Stimulated activated CD4-positive, alpha-beta T cell treated with anti-CD3 and anti-CD28 coated beads, Interleukin-2, amount 100 ng/mL, for 24 hours (primary cell): ENCODE results near the gene SV2B.
"Not testable (repeated sequence)": the region's sequence is repeated elsewhere in the genome, so short reads cannot be mapped to it uniquely, and the experiment has no call there.

Source experiments
- DNase-seq, 2 donors: peaks; one replicate each; pipeline ENCODE4 v3.0.0-alpha.2; 2020

Gene SV2B

GRCh38 chr15:91329914-91330313 lies 229.9 kb downstream of the SV2B start:
- no peak for DNase-seq

GRCh38 chr15:91331581-91331980 lies 231.5 kb downstream of the SV2B start:
- no peak for DNase-seq

GRCh38 chr15:91335702-91336101 lies 235.6 kb downstream of the SV2B start:
- no peak for DNase-seq

GRCh38 chr15:91336687-91337086 lies 236.6 kb downstream of the SV2B start:
- DNase-seq = no peak

- DNase-seq = peak in 1 of 2 donors; percentile 11
Observed at GRCh38 chr15:91338766-91339165, 238.7 kb downstream of the SV2B start.

- no peak for DNase-seq
Observed at GRCh38 chr15:91342097-91342496, 242.0 kb downstream of the SV2B start.

GRCh38 chr15:91344912-91345311 lies 244.9 kb downstream of the SV2B start:
- not testable (repeated sequence) for DNase-seq

- no peak for DNase-seq
Observed at GRCh38 chr15:91345736-91346135, 245.7 kb downstream of the SV2B start.

GRCh38 chr15:91346259-91346658 lies 246.2 kb downstream of the SV2B start:
- no peak for DNase-seq

GRCh38 chr15:91348752-91349500 lies 248.9 kb downstream of the SV2B start:
- no peak for DNase-seq
